GM10248 (cell line): ENCODE measurements around the gene SLC6A13.

Source experiments
- CTCF ChIA-PET: fragments of 300-600 bp; sonication (Branson Sonifier 250); formaldehyde crosslinking; extraction: SDS; loops from one replicate; lab custom pipeline; 2021; ENCODE audit warnings: antibody characterized with exemption; lab: Yijun Ruan, JAX
- POLR2A ChIA-PET: fragments of 350-650 bp; sonication (Branson Sonifier 250); formaldehyde crosslinking; extraction: SDS; loops from one replicate; lab custom pipeline; 2020; ENCODE audit warnings: antibody characterized with exemption; lab: Yijun Ruan, JAX
- DNase-seq: peaks from one replicate; pipeline ENCODE4 v3.0.0; 2012; ENCODE audit errors: extremely low spot score
- TF ChIP-seq, protein P1 (sequence below): IDR thresholded peaks from 2 replicates; pipeline ENCODE4 v1.5.1; 2012; ENCODE audit warnings: mild to moderate bottlenecking, low read depth; ENCODE audit errors: extremely low read depth, missing control alignments, control extremely low read depth

The SLC6A13 gene

DNA sequence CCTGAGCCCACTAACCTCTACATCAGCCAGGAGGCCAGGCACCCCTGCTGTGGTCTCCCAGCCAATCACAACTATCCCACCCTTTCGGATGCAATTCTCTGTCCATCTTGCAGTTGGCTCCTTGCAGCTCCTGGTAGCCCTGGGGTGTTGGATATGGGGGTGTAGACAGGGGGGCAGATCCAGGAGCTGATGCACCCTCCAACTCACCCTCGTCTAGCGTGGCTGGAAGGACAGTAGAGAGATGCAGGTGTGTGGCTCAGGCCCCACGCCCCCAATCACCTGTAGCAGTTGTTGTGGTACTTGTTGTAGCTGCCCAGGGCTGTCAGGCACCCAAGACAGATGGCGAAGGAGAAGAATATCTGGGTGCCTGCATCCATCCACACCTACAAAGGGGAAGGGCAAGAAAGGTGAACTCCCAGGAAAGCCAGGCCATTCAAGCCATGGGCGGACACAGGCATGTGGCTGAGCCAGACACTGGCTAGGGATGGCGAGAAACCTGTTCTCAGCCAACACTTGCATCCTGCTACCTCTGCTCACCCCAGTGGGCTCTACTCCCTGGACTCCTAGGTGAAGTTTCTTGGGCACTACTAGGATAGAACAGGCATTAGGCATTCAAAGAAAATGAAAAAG lies 35.2 kb downstream of the SLC6A13 start:
- ChIA-PET POLR2A (no interaction called here), CTCF (interaction anchor here (1.2 kb wide), 1 partner anchor 8 kb away, joined by 6 read pairs; no protein-coding TSS in a partner anchor)
- DNase-seq, result no peak
- TF ChIP-seq, protein P1, sequence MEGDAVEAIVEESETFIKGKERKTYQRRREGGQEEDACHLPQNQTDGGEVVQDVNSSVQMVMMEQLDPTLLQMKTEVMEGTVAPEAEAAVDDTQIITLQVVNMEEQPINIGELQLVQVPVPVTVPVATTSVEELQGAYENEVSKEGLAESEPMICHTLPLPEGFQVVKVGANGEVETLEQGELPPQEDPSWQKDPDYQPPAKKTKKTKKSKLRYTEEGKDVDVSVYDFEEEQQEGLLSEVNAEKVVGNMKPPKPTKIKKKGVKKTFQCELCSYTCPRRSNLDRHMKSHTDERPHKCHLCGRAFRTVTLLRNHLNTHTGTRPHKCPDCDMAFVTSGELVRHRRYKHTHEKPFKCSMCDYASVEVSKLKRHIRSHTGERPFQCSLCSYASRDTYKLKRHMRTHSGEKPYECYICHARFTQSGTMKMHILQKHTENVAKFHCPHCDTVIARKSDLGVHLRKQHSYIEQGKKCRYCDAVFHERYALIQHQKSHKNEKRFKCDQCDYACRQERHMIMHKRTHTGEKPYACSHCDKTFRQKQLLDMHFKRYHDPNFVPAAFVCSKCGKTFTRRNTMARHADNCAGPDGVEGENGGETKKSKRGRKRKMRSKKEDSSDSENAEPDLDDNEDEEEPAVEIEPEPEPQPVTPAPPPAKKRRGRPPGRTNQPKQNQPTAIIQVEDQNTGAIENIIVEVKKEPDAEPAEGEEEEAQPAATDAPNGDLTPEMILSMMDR, result no peak

DNA sequence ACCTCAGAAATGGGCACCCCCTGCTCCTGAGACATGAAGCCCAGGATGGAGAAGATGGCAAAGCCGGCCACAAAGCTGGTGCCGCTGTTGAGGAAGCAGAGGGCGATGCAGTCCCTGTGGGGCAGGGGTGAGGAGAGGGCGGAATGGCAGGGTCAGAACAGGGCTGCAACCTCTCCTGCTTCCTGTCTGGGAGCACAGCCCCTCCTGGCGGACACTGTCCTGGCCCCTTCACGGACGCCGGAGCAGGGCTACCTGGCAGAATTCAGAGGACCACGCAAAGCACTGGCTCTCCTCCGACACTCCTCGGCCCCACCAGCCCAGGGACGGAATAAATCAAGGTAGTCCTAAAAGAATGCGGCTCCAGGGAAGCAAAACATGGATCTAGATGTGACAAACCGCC lies 36.2 kb downstream of the SLC6A13 start:
- POLR2A ChIA-PET, result no interaction called here
- TF ChIP-seq, protein P1, result no peak
- CTCF ChIA-PET, result no interaction called here
- no peak for DNase-seq

DNA sequence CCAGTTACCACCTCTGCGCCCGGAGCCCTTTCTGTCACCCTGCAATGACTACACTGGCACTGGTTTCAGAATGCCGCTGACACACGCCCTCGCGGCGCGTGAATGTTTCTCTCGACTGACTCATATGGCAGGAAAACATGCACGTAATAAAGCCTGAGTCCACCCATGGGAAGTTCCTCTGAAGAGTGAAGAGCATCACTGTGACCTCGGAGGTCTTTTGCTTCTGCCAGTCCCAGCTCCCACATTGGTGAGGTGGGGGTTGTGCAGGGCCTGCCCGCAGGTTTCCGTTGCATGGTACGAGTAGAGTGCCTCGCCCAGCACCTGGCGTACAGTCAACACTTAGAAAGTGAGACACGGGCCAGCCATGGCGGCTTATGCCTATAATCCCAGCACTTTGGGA lies 37.6 kb downstream of the SLC6A13 start:
- no peak for DNase-seq
- POLR2A ChIA-PET, result no interaction called here
- TF ChIP-seq, protein P1, result no peak
- CTCF ChIA-PET, result interaction anchor here (1.0 kb wide), 1 partner anchor 13 kb away, joined by 3 read pairs; no protein-coding TSS in a partner anchor

DNA sequence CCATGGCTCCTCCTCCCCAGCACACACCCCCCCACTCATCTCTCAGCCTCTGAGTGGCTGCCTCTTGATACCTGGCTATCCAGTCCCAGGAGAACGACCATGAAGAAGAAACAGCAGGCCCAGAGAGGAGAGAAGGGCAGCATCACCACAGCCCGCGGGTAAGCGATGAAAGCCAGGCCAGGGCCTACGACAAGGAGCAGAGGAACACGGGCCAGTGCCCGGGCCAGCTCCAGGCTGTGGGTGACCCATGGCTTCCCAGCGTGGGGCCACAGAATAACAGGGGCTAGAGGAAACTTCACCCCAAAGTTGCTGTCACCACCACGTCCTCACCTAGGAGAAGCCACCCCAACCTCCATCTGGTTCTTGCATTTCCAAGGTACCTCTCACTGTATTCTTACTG lies 38.3 kb downstream of the SLC6A13 start:
- no peak for DNase-seq
- POLR2A ChIA-PET, result no interaction called here
- TF ChIP-seq, protein P1, result no peak
- CTCF ChIA-PET, result interaction anchor here (1.0 kb wide), 1 partner anchor 13 kb away, joined by 3 read pairs; no protein-coding TSS in a partner anchor

DNA sequence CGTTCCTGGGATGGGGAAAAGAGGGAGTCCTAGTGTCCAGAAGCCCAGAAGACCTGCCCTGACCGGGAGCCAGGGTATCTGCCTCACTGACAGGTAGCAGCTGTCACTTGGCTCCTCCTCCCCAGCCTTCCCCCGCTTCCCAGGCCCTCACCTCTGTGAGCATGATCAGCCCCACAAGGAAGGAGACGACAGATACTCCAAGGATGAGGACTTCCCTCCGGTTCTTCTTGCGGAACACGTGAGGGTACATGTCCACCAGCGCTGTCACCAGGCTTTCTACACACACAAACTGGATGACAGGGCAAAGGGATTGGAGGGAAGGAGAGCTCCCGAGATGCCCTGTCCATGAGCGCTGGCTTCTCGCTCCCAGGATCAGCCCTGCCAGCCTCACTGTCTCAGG lies 38.8 kb downstream of the SLC6A13 start:
- no peak for DNase-seq
- CTCF ChIA-PET, result interaction anchor here (1.0 kb wide), 1 partner anchor 12 kb away, joined by 3 read pairs; no protein-coding TSS in a partner anchor
- TF ChIP-seq, protein P1, result no peak
- POLR2A ChIA-PET, result no interaction called here

DNA sequence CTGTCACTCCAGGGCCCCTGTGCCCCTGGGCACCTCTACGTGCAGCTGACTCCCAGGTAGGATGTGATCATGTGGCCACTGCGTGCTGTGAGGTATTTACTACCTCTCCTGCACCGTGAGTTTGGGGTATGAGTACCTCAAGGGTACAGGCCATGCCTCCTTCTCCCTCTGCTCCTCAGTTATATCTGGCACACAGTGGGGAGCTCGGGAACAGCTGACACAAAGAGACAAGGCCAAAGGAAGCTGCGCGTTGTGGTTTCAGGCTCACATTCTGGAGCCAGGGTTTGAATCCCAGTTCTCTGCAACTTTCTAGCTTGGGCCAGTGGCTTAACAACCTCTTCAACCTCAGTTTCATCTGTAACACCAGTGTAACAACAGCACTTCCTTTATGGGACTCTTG lies 40.9 kb downstream of the SLC6A13 start:
- CTCF ChIA-PET, result interaction anchor here (1.0 to 1.5 kb wide), 3 partner anchors 16 to 68 kb away, joined by 3 to 4 read pairs (median 3); no protein-coding TSS in a partner anchor
- no peak for DNase-seq
- POLR2A ChIA-PET, result no interaction called here
- TF ChIP-seq, protein P1, result no peak
